GM12878 (cell line): ENCODE data around the gene CHMP2B. TPM values are rescaled to one million over a fixed set of nuclear protein-coding genes. Genes with fewer than 3 reads are reported as not detected.

Source experiments
- ATAC-seq: fragments of 200-7000 bp; cut with Tn5 transposase; 3 replicates; pipeline ENCODE4 v1.9.1; 2020; ENCODE audit warnings: mild to moderate bottlenecking, moderate library complexity
- BruUV-seq: library from RNA; stranded (reverse); fragments of 400-500 nt; replicated peaks from 2 replicates; lab custom pipeline; 2021; lab: Mats Ljungman, UMichigan
- CTCF ChIA-PET: fragments of 300-600 bp; sonication (Branson Sonifier 250); formaldehyde crosslinking; extraction: SDS; loops from one replicate; lab custom pipeline; 2021; ENCODE audit warnings: inconsistent platforms; lab: Yijun Ruan, JAX
- POLR2A ChIA-PET: fragments of 350-600 bp; formaldehyde crosslinking; extraction: SDS; loops from one replicate; lab custom pipeline; 2021; ENCODE audit warnings: inconsistent platforms; lab: Charles Lee
- RAD21 ChIA-PET: fragments of 300-600 bp; sonication (Branson Sonifier 250); formaldehyde crosslinking; loops from one replicate; lab custom pipeline; 2023; ENCODE audit warnings: antibody characterized with exemption; ENCODE audit not compliant: unreplicated experiment; lab: Charles Lee
- SMC1A ChIA-PET: fragments of 300-600 bp; sonication (Branson Sonifier 250); formaldehyde crosslinking; loops from one replicate; lab custom pipeline; 2023; ENCODE audit not compliant: unreplicated experiment, uncharacterized antibody; lab: Charles Lee
- DNase-seq: peaks from one replicate; pipeline ENCODE4 v3.0.0-alpha.2; 2011; ENCODE audit warnings: low read depth, low spot score
- FAIRE-seq: peaks from 3 replicates; lab custom pipeline; 2011; peaks lifted over from hg19 to GRCh38; lab: Jason Lieb, UNC
- H2AFZ ChIP-seq: 2 replicates; pipeline ENCODE4 v1.6.0; 2011; ENCODE audit warnings: low read depth, low read length, control low read depth; ENCODE audit not compliant: control insufficient read depth
- H3K27ac ChIP-seq: 2 replicates; pipeline ENCODE4 v1.5.1; 2011; ENCODE audit warnings: control low read depth; ENCODE audit not compliant: control insufficient read depth, insufficient read depth
- H3K27me3 ChIP-seq, 2 experiments: replicated peaks in 1 of 2; 2 replicates each; pipeline versions ENCODE4 v1.6.0 to v1.6.1; 2011; ENCODE audit warnings: low read length in 1 of 2; ENCODE audit not compliant: control insufficient read depth in 2 of 2, insufficient read depth in 2 of 2
- H3K36me3 ChIP-seq, 2 experiments: 2 replicates each; pipeline ENCODE4 v1.5.1; 2011; ENCODE audit warnings: low read length in 1 of 2; ENCODE audit not compliant: control insufficient read depth in 2 of 2, insufficient read depth in 2 of 2
- H3K4me1 ChIP-seq: 2 replicates; pipeline ENCODE4 v1.6.1; 2011; ENCODE audit warnings: mild to moderate bottlenecking, low read length, moderate library complexity, mixed read lengths; ENCODE audit not compliant: control insufficient read depth, insufficient read depth
- H3K4me2 ChIP-seq: 2 replicates; pipeline ENCODE4 v1.6.0; 2011; ENCODE audit warnings: control low read depth; ENCODE audit not compliant: control insufficient read depth, insufficient read depth
- H3K4me3 ChIP-seq: fragments of 200-600 bp; sonication (generic); 2 replicates; pipeline ENCODE4 v1.5.1; 2016
- H3K79me2 ChIP-seq: 2 replicates; pipeline ENCODE4 v1.6.0; 2011; ENCODE audit warnings: low read length; ENCODE audit not compliant: control insufficient read depth, insufficient read depth
- H3K9ac ChIP-seq: 2 replicates; pipeline ENCODE4 v1.8.0; 2011; ENCODE audit warnings: low read length, control low read depth, mixed read lengths; ENCODE audit not compliant: control insufficient read depth, insufficient read depth
- H3K9me3 ChIP-seq: replicated peaks from 3 replicates; pipeline ENCODE4 v1.5.1; 2011; ENCODE audit warnings: mild to moderate bottlenecking, low read length; ENCODE audit not compliant: control insufficient read depth, insufficient read depth
- H4K20me1 ChIP-seq: 2 replicates; pipeline ENCODE4 v1.6.0; 2011; ENCODE audit not compliant: control insufficient read depth, insufficient read depth
- CBX3 ChIP-seq: fragments of 200-600 bp; sonication (generic); IDR thresholded peaks from 2 replicates; pipeline ENCODE4 v1.6.1; 2016; ENCODE audit warnings: low read depth, borderline replicate concordance
- CUX1 ChIP-seq: IDR thresholded peaks from 2 replicates; pipeline ENCODE4 v1.6.1; 2012; ENCODE audit warnings: improper control_type of control experiment, low read depth, low read length; ENCODE audit not compliant: insufficient replicate concordance
- ETV6 ChIP-seq, 2 experiments: fragments of 450-650 bp in 1 of 2; IDR thresholded peaks in 1 of 2; conservative IDR thresholded peaks in 1 of 2; 2 replicates each; pipeline ENCODE4 v1.6.1; 2014; ENCODE audit warnings: antibody characterized with exemption in 1 of 2, borderline replicate concordance in 1 of 2, low read depth in 1 of 2, mild to moderate bottlenecking in 1 of 2, moderate library complexity in 1 of 2
- GATAD2B ChIP-seq: fragments of 450-650 bp; conservative IDR thresholded peaks from 2 replicates; pipeline ENCODE4 v1.6.1; 2017; ENCODE audit warnings: low read depth, mild to moderate bottlenecking, moderate library complexity
- HDAC2 ChIP-seq: fragments of 200-600 bp; sonication (generic); IDR thresholded peaks from 2 replicates; pipeline ENCODE4 v1.6.1; 2017
- IKZF2 ChIP-seq, 2 experiments: fragments of 450-650 bp; IDR thresholded peaks; 2 replicates each; pipeline ENCODE4 v1.6.1; 2017; ENCODE audit warnings: mild to moderate bottlenecking in 2 of 2, moderate library complexity in 2 of 2
- JUNB ChIP-seq: IDR thresholded peaks from 2 replicates; pipeline ENCODE4 v1.6.1; 2016; ENCODE audit warnings: antibody characterized with exemption, mild to moderate bottlenecking
- KAT2A ChIP-seq: conservative IDR thresholded peaks from 2 replicates; pipeline ENCODE4 v1.6.1; 2011; ENCODE audit warnings: low read depth, low read length; ENCODE audit not compliant: control insufficient read depth
- NR2F1 ChIP-seq: fragments of 450-650 bp; conservative IDR thresholded peaks from 2 replicates; pipeline ENCODE4 v1.6.1; 2017; ENCODE audit warnings: mild to moderate bottlenecking
- RAD51 ChIP-seq: fragments of 450-650 bp; IDR thresholded peaks from 2 replicates; pipeline ENCODE4 v1.6.1; 2016; ENCODE audit warnings: moderate library complexity, mild to moderate bottlenecking, inconsistent platforms
- STAT1 ChIP-seq: fragments of 450-650 bp; conservative IDR thresholded peaks from 2 replicates; pipeline ENCODE4 v1.6.1; 2014; ENCODE audit warnings: antibody characterized with exemption, mild to moderate bottlenecking
- ZNF217 ChIP-seq: fragments of 450-650 bp; IDR thresholded peaks from 2 replicates; pipeline ENCODE4 v1.6.1; 2017; ENCODE audit warnings: antibody characterized with exemption, mild to moderate bottlenecking
- ZNF384 ChIP-seq: IDR thresholded peaks from 2 replicates; pipeline ENCODE4 v1.6.1; 2012; ENCODE audit warnings: low read depth, mild to moderate bottlenecking, low read length, improper control_type of control experiment, borderline replicate concordance
- WGBS: methylation state at CpG from one replicate; pipeline ENCODE4 v1.1.6; 2016; ENCODE audit warnings: low lambda C conversion rate; ENCODE audit not compliant: insufficient replicate concordance, insufficient coverage; ENCODE audit errors: missing lambda C conversion rate; 5-methylcytosine and 5-hydroxymethylcytosine counted together
- in situ Hi-C: fragments of 300-500 bp; cut with MboI; formaldehyde crosslinking; loops from 9 replicates; pipeline ENCODE4 v1.14.3; 2018; ENCODE audit warnings: mixed read lengths
- intact Hi-C: fragments of 100-400 bp; cut with micrococcal nuclease; formaldehyde crosslinking; loops from one replicate; pipeline ENCODE4 v1.14.2; 2022; ENCODE audit not compliant: unreplicated experiment
- polyA plus RNA-seq, 11 experiments: library from polyadenylated mRNA; depleted of rRNA in 4 of 11; unstranded in 6 of 11; stranded (reverse) in 5 of 11; fragments of >200 nt; fragmentation: Nextera tagmentation in 4 of 11; fragmentation: Illumina TruSeq in 1 of 11; extraction: Ambion mirVana in 4 of 11; extraction: Trizol in 1 of 11; gene quantifications; 1 replicate in 1 of 11; 2 replicates in 10 of 11; pipeline versions ENCODE4 v1.2.1 to v1.2.3, GENCODE V29; 2011 to 2016; ENCODE audit warnings: inconsistent platforms in 2 of 11, missing spikeins in 2 of 11, low read depth in 1 of 11
- total RNA-seq, 4 experiments: library from RNA; depleted of rRNA in 3 of 4; stranded (reverse); fragments of >200 nt in 3 of 4; fragmentation: Illumina TruSeq in 1 of 4; extraction: Trizol in 1 of 4; gene quantifications; 2 replicates each; pipeline versions ENCODE4 v1.2.1 to v1.2.3, GENCODE V29; 2013 to 2021
- TF ChIP-seq, protein P1 (sequence below): fragments of 450-650 bp; IDR thresholded peaks from 2 replicates; pipeline ENCODE4 v1.6.1; 2017; ENCODE audit warnings: antibody characterized with exemption, mild to moderate bottlenecking, moderate library complexity
- TF ChIP-seq, protein P2 (sequence below): fragments of 450-650 bp; IDR thresholded peaks from 2 replicates; pipeline ENCODE4 v1.6.1; 2017; ENCODE audit warnings: mild to moderate bottlenecking, low read depth, inconsistent platforms; ENCODE audit not compliant: poor library complexity, severe bottlenecking

The CHMP2B gene
- total and polyA plus RNA-seq, 10 of the 15 experiments (the other 5 are each of a cell fraction or from before 2014, with no cell fraction given) = 14.9 to 54.8 (median 24.6) TPM

- Histone ChIP-seq H3K4me1 (no peaks in the 10 kb centered on the region), H3K9me3 (peaks cover 2% of the 10 kb centered on the region), H3K4me3 (no peak overlapping the region), H3K27ac (no peak overlapping the region), H2AFZ (no peak overlapping the region), H3K27me3 (no peaks in the 10 kb centered on the region), H3K36me3 (peaks cover 0 to 10% of the 10 kb centered on the region in 2 experiments; a peak in 1 of 4 replicates), H3K79me2 (no peaks in the 10 kb centered on the region), H4K20me1 (no peaks in the 10 kb centered on the region), H3K4me2 (no peak overlapping the region), H3K9ac (no peak overlapping the region)
- intact Hi-C loops (no loop called here), in situ Hi-C loops (no loop called here)
- ChIA-PET CTCF (interaction anchor here (0.7 kb wide), 1 partner anchor 23 kb away, joined by 3 read pairs; no protein-coding TSS in a partner anchor), POLR2A (interaction anchor here (1.2 kb wide), 1 partner anchor 11 kb away, joined by 3 read pairs; no protein-coding TSS in a partner anchor), RAD21 (no interaction called here), SMC1A (interaction anchor here (0.9 kb wide), 1 partner anchor 15 kb away, joined by 3 read pairs; no protein-coding TSS in a partner anchor)
- no TSS peak for BruUV-seq
- no peak for FAIRE-seq
- ATAC-seq = no peak
- DNase-seq = no peak
- 100% methylated on average over 1 of the region's 1 CpG for WGBS
- TF ChIP-seq IKZF2 (IDR thresholded peaks at IDR 0.05) = no peak
- no peak for TF ChIP-seq STAT1
- no peak for TF ChIP-seq ZNF217
- no peak for TF ChIP-seq HDAC2
- TF ChIP-seq ETV6 (conservative IDR thresholded peaks at IDR 0.05 in 1 of 2, IDR thresholded peaks at IDR 0.05 in 1 of 2; ENCODE audit: borderline replicate concordance in 1 of 2, low read depth in 1 of 2) = no peak
- no peak for TF ChIP-seq CBX3
- TF ChIP-seq RAD51 = no peak
- TF ChIP-seq JUNB = no peak
- TF ChIP-seq, protein P1, sequence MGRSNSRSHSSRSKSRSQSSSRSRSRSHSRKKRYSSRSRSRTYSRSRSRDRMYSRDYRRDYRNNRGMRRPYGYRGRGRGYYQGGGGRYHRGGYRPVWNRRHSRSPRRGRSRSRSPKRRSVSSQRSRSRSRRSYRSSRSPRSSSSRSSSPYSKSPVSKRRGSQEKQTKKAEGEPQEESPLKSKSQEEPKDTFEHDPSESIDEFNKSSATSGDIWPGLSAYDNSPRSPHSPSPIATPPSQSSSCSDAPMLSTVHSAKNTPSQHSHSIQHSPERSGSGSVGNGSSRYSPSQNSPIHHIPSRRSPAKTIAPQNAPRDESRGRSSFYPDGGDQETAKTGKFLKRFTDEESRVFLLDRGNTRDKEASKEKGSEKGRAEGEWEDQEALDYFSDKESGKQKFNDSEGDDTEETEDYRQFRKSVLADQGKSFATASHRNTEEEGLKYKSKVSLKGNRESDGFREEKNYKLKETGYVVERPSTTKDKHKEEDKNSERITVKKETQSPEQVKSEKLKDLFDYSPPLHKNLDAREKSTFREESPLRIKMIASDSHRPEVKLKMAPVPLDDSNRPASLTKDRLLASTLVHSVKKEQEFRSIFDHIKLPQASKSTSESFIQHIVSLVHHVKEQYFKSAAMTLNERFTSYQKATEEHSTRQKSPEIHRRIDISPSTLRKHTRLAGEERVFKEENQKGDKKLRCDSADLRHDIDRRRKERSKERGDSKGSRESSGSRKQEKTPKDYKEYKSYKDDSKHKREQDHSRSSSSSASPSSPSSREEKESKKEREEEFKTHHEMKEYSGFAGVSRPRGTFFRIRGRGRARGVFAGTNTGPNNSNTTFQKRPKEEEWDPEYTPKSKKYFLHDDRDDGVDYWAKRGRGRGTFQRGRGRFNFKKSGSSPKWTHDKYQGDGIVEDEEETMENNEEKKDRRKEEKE = no peak
- TF ChIP-seq KAT2A = no peak
- TF ChIP-seq GATAD2B = no peak
- TF ChIP-seq, protein P2, sequence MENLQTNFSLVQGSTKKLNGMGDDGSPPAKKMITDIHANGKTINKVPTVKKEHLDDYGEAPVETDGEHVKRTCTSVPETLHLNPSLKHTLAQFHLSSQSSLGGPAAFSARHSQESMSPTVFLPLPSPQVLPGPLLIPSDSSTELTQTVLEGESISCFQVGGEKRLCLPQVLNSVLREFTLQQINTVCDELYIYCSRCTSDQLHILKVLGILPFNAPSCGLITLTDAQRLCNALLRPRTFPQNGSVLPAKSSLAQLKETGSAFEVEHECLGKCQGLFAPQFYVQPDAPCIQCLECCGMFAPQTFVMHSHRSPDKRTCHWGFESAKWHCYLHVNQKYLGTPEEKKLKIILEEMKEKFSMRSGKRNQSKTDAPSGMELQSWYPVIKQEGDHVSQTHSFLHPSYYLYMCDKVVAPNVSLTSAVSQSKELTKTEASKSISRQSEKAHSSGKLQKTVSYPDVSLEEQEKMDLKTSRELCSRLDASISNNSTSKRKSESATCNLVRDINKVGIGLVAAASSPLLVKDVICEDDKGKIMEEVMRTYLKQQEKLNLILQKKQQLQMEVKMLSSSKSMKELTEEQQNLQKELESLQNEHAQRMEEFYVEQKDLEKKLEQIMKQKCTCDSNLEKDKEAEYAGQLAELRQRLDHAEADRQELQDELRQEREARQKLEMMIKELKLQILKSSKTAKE = no peak
- TF ChIP-seq NR2F1 = no peak
- no peak for TF ChIP-seq CUX1
- no peak for TF ChIP-seq ZNF384
Measured at GRCh38 chr3:87236093-87236492, 9.0 kb downstream of the CHMP2B start.
